ENCODE measurements around the gene DDRGK1.
"Not testable (repeated sequence)": the region's sequence is repeated elsewhere in the genome, so short reads cannot be mapped to it uniquely, and the experiment has no call there.

Gene DDRGK1

DNA sequence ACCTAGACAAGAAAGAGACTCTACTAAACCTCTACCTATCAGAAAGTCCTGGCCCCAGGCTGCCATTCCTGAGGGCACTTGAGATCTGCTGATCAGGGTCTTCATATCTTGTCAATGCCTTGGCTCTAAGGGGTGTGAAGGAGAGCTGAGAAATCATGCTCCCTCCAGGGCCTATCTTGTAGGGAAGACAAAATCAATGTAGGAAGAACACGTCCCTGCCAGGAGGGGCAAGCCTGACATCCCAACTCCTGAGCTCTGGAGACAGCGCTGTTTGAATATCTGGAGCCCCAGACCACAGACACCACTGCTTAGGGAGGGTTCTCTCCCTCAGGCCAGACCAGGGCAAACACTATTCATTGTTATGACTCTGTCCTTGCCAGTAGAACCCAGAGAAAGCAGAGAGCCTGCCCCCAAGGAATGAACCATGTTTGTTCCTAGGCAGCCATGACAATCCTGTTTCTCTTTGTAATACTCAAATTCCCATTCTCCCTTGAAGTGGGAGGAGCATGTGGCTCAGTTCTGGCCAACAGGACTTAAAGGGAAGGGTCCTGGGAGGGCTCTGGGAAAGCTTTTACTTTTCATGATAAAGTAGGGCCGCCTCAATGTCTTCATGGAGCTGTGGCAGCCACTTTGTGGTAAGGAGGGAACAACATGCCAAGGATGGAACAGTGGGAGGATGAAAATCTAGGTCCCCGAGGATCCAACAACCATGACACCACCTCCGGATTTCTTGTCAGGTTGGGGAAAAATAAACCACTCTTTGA, 43.0 kb downstream of the DDRGK1 start:
- in situ Hi-C loops (cut with HindIII; ENCODE audit: low sequenced_read_pairs): no loop called here
- DNase-seq (ENCODE audit: low read depth, low spot score): no peak
- no peak overlapping the region for H3K4me3 ChIP-seq (ENCODE audit: low read depth, low read length)
- TF ChIP-seq, protein P1, sequence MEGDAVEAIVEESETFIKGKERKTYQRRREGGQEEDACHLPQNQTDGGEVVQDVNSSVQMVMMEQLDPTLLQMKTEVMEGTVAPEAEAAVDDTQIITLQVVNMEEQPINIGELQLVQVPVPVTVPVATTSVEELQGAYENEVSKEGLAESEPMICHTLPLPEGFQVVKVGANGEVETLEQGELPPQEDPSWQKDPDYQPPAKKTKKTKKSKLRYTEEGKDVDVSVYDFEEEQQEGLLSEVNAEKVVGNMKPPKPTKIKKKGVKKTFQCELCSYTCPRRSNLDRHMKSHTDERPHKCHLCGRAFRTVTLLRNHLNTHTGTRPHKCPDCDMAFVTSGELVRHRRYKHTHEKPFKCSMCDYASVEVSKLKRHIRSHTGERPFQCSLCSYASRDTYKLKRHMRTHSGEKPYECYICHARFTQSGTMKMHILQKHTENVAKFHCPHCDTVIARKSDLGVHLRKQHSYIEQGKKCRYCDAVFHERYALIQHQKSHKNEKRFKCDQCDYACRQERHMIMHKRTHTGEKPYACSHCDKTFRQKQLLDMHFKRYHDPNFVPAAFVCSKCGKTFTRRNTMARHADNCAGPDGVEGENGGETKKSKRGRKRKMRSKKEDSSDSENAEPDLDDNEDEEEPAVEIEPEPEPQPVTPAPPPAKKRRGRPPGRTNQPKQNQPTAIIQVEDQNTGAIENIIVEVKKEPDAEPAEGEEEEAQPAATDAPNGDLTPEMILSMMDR (IDR thresholded peaks at IDR 0.05; ENCODE audit: low read depth, low read length): no peak

DNA sequence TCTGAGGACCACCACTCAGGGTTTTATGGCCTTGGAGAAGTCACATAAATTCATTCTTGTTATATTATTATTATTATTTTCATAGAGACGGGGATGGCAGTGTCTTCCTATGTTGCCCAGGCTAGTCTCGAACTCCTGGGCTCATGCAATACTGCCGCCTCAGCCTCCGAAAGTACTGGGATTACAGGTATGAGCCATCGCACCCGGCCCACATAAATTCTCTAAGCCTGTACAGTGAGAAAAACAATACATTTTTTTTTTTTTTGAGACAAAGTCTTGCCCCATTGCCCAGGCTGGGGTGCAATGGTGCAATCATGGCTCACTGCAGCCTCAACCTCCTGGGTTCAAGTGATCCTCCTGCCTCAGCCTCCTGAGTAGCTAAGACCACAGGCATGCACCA, 44.1 kb downstream of the DDRGK1 start:
- TF ChIP-seq, protein P1 (IDR thresholded peaks at IDR 0.05; ENCODE audit: low read depth, low read length): no peak
- in situ Hi-C loops (cut with HindIII; ENCODE audit: low sequenced_read_pairs): no loop called here
- DNase-seq (ENCODE audit: low read depth, low spot score): no peak
- peak overlapping the region; percentile 76 for H3K4me3 ChIP-seq (ENCODE audit: low read depth, low read length)

DNA sequence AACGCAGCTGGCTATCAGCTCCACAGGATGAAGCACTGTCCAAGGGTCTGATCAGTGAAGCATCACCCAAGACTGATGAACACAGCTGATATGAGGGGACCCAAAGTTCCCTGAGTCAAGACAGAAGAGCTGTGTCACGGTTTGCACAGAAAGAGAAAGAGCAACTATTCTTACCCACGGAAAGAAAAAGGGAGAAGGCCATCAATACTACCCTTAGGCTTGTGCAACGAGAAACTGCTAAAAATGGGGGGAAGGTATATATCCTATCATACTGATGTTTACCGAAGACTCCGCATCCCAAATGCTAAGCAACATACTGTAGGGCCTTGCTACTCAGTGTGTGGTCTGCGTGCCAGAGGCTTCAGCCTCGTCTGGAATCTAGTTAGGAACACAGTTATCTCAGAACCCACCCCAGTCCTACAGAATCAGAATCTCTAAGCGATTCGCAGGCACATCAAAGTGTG, 45.5 kb downstream of the DDRGK1 start:
- TF ChIP-seq, protein P1 (IDR thresholded peaks at IDR 0.05; ENCODE audit: low read depth, low read length): no peak
- no peak for DNase-seq (ENCODE audit: low read depth, low spot score)
- H3K4me3 ChIP-seq (ENCODE audit: low read depth, low read length): peak overlapping the region; percentile 76
- in situ Hi-C loops (cut with HindIII; ENCODE audit: low sequenced_read_pairs): no loop called here

DNA sequence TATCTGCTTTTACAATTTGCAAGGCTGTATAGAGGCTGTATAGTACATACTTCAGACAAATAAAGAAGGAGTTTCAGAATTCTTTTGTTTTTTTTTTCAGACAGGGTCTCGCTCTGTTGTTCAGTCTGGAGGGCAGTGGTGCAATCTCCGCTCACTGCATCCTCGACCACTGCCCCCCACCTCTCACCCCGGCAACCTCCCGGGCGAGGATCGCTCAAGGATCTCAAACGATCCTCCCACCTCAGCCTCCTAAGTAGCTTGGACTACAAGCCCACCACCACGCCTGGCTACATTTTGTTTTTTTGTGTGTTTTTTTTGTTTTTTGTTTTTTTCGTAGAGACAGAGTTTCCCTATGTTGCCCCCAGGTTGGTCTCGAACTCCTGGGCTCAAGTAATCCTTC, 46.7 kb downstream of the DDRGK1 start:
- in situ Hi-C loops (cut with HindIII; ENCODE audit: low sequenced_read_pairs): no loop called here
- DNase-seq (ENCODE audit: low read depth, low spot score): no peak
- TF ChIP-seq, protein P1 (IDR thresholded peaks at IDR 0.05; ENCODE audit: low read depth, low read length): no peak
- H3K4me3 ChIP-seq (ENCODE audit: low read depth, low read length): no peak overlapping the region

DNA sequence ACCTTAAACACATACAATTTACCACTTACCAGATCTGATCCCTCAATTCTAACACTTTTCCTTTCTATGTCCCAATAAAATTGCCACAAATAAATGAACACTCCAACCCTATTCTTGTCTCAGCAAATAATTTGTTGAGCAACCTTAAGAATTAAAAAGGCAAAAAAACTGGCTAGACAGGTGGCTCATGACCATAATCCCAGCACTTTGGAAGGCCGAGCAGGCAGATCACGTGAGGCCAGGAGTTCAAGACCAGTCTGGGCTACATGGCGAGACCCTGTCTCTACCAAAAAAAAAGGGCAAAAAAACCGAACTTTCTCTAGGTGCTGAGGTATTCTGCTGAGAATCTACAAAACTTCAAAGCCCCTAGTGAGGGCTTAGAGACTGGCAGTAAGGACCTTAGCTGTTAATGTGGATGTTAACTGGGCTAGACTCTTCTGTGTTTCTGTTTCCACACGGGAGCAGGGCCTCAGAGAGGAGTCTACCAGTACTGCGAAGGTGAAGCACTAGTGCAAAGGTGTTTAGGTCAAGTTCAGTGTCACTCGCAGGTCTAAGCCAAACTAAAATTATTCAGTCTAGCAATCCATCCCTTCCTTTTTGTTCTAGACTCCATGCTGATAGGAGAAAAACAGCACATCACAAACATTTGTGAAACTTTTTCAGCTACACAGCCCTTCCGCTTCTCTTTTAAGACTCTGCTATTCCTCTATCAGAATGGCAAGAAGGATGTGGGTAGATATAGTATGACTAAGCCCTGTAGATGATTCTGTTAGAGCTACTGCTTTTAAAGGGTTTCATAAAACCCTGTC, 47.5 kb downstream of the DDRGK1 start:
- in situ Hi-C loops (cut with HindIII; ENCODE audit: low sequenced_read_pairs): no loop called here
- no peak for DNase-seq (ENCODE audit: low read depth, low spot score)
- H3K4me3 ChIP-seq (ENCODE audit: low read depth, low read length): no peak overlapping the region

DNA sequence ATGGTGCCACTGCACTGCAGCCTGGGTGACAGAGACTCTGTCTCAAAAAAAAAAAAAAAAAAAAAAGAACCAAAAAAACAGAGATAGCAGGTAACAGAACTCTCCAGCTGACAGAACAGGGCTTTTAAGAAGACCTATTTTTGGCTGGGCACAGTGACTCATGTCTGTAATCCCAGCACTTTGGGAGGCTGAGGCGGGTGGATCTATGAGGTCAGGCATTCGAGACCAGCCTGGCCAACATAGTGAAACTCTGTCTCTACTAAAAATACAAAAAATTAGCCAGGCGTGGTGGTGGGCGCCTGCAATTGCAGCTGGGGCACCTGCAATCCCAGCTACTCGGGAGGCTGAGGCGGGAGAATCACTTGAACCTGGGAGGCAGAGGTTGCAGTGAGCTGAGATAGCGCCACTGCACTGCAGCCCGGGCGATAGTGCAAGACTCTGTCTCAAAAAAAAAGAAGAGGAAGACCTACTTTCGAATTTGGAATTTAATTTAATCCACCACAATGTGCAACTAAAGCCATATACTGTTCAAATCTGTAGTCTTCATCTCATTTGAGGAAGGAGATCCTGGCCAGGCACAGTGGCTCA, 52.3 kb downstream of the DDRGK1 start:
- H3K4me3 ChIP-seq (ENCODE audit: low read depth, low read length); in situ Hi-C loops (cut with HindIII; ENCODE audit: low sequenced_read_pairs); DNase-seq (ENCODE audit: low read depth, low spot score): not testable (repeated sequence)

More for the DNA sequence above, 47.5 kb downstream of the DDRGK1 start:
- TF ChIP-seq, protein P1 (IDR thresholded peaks at IDR 0.05; ENCODE audit: low read depth, low read length): no peak
